Mammary epithelial cell (primary cell): ENCODE measurements around the gene CD300A.

Experiments used
- EZH2 ChIP-seq: IDR thresholded peaks from 2 replicates; pipeline ENCODE4 v1.6.1; 2012; ENCODE audit warnings: low read length, inconsistent platforms, borderline replicate concordance
- TF ChIP-seq, protein P1 (sequence below), 2 donors: IDR thresholded peaks in 1 of 2; conservative IDR thresholded peaks in 1 of 2; 2 replicates each; pipeline ENCODE4 v1.5.1; 2011 to 2012; ENCODE audit warnings: inconsistent platforms in 2 of 2, low read length in 2 of 2, mild to moderate bottlenecking in 2 of 2, control low read depth in 1 of 2, low read depth in 1 of 2; ENCODE audit not compliant: insufficient read depth in 1 of 2; ENCODE audit errors: extremely low read depth in 1 of 2

DNA sequence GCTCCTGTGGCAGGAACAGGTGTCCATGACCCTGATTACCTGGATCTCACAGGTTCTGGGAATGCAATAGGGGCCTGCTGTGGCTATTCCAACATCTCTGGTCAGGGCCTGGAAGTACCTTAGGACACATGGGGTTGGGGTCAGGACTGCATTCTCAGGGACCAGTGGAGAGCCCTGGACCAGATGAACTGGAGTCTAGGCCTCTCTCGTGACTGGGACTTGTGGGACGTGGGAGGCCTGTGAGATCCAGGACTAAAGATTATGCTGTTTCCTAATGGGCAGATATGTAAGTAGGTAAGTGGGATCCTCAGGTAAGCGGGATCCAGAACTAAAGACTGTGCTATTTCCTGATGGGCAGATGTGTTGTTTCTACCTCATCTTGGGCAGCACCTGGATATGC lies 16.2 kb upstream of the CD300A start:
- TF ChIP-seq, protein P1, sequence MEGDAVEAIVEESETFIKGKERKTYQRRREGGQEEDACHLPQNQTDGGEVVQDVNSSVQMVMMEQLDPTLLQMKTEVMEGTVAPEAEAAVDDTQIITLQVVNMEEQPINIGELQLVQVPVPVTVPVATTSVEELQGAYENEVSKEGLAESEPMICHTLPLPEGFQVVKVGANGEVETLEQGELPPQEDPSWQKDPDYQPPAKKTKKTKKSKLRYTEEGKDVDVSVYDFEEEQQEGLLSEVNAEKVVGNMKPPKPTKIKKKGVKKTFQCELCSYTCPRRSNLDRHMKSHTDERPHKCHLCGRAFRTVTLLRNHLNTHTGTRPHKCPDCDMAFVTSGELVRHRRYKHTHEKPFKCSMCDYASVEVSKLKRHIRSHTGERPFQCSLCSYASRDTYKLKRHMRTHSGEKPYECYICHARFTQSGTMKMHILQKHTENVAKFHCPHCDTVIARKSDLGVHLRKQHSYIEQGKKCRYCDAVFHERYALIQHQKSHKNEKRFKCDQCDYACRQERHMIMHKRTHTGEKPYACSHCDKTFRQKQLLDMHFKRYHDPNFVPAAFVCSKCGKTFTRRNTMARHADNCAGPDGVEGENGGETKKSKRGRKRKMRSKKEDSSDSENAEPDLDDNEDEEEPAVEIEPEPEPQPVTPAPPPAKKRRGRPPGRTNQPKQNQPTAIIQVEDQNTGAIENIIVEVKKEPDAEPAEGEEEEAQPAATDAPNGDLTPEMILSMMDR (conservative IDR thresholded peaks at IDR 0.05 in 1 of 2, IDR thresholded peaks at IDR 0.05 in 1 of 2; ENCODE audit: extremely low read depth in 1 of 2, insufficient read depth in 1 of 2, low read depth in 1 of 2, low read length in 2 of 2) = no peak
- TF ChIP-seq EZH2 = no peak
